NCI-H2107 treated with DMSO at 0.1 percent for 48 hours (cell line): Measurements from ENCODE around the gene PLK4.
"Not testable (repeated sequence)": the region's sequence is repeated elsewhere in the genome, so short reads cannot be mapped to it uniquely, and the experiment has no call there.

Experiments
- DNase-seq: peaks from one replicate; lab custom pipeline; 2025; ENCODE audit not compliant: unreplicated experiment; lab: John Stamatoyannopoulos, UW

The PLK4 gene

DNA sequence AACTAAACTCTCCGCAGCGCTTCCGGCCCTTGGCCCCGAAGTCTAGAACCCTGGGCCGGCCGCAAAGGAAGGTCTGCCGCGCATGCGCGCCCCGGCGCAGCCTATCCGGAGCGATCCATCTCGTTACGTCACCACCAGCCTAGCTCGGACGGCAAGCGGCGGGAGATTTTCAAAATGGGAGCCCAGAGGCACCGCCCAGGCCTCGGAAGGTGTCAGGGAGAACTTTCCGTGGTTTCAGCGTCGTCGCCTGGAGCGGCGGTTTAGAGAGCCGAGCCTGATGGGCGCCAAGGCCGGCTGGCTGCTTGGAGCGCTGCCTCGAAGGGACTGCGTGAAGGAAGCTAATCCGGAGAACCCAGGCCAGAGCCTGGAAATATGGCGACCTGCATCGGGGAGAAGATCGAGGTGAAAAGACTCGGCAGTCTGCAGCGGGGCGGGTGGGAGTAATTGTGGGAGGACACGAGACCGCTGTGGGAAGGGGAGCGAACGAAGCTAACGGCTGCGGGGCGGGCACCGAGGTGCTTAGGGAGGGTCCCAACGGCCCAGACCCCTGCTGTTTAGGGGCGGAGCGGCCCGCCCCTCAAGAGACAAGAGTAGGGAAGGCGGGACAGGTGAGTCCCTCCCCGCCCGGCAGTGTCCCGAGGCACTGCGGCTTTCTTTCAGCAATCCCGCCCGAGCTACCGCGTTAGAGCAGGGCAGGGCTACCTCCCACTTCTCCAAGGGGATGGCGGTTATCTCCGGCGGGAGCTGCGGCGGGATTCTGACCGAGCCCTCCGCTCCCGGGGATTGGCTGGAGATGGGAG lies at the start of gene PLK4:
Gene PLK4 (plus strand): TSS at position 131 of the 800 bp plus-strand sequence. CDS start 242 bp downstream, at position 373.
- peak; percentile 58 for DNase-seq

DNA sequence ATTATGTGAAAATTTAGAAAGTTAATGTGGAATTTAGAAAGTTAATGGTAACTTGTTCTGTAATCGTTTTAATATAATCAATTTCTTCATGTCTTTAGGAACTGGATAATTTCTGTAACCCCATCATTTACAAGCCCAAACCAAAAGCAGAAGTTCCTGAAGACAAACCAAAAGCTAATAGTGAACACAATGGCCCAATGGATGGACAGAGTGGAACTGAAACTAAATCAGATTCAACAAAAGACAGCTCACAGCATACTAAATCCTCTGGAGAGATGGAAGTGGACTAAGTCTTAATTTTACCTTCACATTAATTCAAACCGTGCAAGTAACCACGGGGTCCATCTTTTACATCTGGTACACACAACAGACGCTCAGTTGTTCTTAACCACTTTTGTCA lies 48.1 kb upstream of the PLK4 start:
- no peak for DNase-seq

DNA sequence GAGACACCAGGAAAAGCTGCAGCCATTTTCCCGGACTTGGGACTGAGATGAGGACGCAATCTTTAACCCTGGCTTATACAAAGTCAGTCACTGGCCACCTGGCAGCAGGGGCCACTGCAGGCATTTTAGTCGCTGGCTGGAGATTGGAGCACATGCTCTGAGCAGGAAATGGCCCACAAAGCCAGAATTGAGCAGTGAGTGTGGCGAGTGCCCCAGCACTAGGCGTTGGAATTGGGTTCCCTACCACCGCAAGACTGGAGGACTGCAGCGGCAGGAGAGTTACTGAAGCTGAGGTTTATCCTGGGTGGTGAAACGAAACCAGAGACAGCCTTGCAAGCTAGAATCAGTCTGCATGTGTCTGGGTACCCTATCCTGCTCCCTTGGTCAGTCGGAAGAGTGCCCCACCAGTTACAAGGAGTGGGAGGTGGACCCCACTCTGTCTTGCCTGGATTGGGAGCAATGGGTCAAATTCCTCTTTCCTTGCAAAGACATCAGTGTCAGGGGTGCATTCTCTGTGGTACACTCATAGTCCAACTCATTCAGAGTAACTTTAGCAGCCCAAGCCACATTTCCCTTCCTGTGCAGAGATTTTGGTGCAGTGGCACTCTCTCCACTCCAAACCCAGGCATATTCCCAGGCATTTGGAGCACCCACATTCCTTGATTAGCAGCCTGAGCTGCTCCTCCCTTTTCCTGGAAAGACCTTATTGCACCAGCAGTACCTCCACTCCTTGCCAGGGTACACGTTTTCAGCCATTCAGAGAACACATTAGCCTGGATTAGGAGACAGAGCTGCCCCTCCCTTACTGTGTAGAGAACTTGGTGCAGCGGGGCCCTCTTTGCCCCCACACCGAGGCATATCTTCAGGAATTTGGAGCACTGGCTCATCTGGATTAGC lies 36.7 kb upstream of the PLK4 start:
- no peak for DNase-seq

DNA sequence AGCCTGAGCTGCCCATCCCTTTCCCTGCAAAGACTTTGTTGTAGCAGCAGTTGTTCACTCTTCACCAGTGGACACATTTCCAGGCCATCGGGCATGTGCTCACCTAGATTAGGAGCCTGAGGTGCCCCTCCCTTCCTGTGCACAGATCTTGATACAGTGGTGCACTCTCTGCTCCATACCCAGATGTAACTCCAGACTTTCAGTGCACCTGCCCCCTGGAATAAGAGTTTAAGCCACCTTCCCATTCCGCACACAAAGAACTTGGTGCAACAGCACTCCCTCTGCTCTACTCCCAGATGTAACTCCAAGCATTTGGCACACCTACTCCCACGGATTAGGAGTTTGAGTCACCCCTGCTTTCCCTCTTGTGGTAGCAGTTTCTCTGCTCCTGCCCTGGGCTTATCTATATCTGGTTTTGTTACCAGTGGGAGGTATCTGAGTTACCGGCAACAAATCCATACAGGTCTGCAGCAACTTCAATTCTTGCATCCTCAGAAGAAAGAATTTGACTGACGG lies 36.0 kb upstream of the PLK4 start:
- no peak for DNase-seq

DNA sequence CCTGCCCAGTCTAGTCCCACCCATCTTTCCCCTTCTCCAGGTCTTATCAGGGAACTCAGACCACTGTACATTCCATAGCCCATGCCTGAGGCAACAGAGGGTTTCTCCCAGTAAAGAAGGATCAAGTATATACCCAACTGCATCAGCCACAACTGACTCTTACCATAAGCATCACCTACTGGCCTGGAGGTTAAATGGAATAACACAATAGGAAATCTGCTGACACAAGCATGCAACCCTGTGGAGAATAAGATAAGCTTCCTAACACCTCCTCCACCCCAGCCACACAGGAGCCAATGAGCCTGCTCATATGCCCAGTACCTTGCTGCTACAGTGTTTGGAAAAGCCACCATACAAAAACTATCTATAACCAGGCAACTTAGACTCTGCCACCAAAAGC lies 34.6 kb upstream of the PLK4 start:
- DNase-seq, result no peak

DNA sequence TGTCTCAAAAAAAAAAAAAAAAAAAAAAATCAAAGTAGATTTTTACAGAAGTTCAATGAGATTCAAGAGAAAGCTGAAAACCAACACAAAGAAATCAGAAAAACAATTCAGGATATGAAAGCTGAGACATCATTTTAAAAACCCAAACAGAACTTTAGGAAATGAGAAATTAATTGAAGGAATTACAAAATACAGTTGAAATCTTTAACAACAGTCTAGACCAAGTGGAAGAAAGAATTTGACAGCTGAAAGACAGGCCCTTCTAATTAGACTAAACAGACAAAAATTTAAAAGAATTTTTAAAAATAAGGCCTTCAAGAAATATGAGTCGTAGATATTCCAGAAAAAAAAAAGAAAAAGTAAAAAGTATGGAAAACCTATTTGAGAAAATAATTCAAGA lies 33.9 kb upstream of the PLK4 start:
- no peak for DNase-seq

DNA sequence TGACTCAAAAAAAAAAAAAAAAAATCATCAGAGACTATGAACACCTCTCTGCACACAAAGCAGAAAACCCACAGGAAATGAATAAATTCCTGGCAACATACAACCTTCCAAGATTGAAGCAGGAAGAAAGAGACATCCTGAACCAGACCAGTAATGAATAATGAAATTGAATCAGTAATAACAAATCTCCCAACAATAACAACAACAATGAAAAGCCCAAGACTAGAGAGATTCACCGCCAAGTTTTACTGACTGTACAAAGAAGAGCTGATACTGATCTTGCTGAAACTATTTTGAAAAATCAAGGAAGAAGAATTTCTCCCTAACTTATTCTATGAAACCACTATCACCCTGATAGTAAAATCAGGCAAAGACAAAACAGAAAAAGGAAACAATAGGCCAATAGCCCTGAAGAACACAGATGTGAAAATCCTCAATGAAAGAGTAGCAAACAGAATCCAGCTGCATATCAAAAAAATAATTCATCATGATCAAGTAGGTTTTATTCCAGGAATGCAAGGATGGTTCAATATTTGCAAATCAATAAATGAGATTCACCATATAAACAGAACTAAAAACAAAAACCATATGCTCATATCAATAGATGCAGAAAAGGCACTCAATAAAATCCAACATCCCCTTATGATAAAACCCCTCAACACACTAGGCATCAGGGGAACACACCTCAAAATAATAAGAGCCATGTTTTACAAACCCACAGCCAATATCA lies 31.0 kb upstream of the PLK4 start:
- DNase-seq, result no peak

DNA sequence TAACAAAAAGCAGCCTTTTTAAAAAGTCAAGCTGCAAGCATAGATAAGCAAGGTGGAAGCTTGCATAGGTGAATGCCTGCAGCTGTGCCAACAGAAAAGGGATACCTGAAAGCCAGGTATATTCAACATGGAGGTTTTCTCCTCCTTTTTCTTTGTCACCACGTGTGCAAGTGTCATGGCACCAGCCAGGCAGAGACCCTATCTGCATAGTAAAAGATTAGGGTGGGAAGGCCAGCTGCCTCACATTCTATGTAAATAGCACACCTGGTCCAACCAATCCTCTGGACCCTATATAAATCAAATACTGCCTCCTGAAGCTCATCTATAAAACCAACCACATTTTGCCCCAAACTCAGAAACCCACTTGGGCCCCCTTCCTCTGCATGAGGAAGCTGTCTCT lies 28.0 kb upstream of the PLK4 start:
- no peak for DNase-seq

DNA sequence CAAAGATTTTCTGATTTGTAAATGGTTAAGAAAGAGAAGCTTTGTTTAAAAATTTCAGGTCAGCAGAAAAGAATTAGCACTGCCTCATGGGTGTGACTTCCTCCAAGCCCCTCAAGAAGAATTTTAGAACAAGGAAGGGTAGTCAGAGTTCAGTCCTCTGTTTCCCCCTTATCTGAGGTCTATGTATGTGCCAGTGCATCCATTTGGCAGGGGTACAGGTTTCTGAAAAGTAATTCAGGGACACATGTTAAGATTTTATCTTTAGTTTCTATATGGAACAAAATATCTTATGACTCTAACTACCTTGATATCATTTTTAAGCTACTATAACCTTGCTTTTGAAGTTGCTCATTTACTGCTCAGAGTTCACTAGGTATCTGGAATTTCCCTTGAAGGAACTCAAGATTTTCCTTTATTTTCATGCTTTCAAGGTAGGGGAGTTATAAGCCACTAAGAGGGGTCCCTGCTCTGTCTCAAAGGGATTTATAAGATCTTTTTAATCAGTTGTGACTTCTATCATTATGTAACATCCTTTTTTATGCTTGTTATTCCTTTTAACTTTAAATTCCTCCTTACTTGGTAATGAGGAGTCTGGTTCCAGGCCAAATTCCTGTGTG lies 24.4 kb upstream of the PLK4 start:
- DNase-seq, result no peak

DNA sequence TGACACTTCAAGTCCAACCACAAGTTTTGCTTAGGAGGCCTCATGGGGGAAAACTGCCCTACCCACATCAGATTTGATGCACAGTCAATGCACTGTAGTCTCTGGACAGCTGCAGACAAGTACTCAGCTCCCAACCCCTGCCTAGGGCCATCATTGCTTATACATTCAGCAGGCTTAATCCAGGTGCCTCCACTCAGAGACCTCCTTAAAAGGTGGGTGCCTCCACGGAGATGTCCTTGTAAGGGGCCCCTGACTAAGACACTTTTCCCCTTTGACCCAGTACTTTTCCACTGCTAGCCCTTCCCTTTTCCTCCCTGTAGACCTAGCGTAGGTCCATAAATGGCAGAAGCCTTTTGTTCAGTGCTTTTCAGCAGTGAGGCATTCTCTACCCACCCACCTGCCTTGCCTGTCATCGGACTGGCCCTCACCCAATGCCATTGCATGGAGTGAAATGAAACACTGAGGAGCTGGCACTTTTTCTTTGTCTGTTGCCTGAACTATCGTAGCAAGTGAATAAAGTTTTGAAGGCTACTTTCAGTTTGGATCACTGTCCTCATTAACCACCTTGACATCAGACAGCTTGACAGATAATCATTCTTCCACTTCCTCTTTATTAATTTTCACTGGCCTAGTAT lies 23.8 kb upstream of the PLK4 start:
- no peak for DNase-seq

DNA sequence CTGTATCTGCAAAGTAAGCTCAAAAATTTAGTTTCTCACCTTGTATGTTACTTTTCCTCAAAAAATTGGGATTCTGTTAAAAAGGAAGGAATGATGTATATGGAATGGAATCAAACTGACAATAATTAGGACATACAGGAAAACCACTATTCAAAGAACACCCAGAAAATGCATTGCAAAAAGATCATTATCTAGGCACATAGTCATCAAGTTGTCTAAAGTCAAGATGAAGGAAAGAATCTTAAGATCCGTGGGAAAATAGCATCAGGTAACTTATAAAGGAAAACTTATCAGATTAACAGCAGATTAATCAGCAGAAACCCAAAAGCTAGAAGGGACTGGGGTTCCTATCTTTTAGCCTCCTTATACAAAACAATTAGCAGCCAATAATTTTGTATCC lies 23.1 kb upstream of the PLK4 start:
- DNase-seq, result no peak

DNA sequence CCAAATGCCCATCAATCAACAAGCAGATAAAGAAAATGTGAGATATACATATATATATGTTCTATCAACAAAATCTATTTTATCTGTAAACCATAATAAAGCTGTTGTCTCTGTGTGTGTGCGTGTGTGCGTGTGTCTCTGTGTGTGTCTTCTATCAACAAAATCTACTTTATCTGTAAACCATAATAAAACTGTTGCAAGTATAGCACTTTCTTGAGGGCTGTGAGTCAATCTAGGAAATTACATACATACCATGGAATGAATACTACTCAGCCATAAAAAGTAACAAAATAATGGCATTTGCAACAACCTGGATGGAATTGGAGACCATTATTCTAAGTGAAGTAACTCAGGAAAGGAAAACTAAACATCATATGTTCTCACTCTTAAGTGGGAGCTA lies 12.5 kb upstream of the PLK4 start:
- DNase-seq, result no peak

DNA sequence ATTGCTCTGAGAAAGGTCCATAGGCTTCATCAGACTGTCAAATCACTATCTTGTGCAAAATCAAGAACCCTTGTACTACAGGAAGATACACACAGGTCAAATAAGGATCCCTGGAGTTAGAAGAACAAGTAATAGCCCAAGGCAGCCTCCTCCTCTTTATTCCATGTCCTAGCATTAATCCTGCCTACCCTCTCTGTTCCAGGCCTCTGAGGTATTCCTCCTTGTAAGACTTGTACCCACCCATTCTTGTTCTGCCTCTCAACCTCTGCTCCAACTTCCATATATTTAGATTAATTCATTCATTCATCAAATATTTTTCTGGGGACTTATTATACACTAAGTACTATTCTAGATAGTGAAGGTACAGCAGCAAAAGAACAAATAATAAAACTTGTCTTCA lies 10.4 kb upstream of the PLK4 start:
- DNase-seq, result no peak

DNA sequence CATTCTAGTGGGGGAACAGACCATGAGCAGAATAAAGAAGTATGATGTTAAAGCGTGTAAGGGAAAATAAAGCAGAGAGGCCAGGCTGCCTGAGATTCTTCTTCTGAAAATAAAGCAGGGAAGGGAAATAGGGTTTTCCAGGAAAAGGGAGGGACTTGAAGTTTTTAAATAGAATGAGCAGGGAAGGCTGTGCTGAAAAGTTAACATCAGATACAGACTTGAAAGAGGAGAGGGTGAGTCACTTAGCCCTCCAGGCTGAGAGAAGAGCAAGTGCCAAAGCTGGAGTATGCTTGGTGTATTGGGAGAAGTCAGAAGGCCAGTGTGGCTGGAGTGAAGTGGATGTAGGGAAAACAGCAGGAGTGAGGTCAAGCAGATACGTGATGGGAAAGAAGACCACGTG lies 10.0 kb upstream of the PLK4 start:
- DNase-seq, result no peak

DNA sequence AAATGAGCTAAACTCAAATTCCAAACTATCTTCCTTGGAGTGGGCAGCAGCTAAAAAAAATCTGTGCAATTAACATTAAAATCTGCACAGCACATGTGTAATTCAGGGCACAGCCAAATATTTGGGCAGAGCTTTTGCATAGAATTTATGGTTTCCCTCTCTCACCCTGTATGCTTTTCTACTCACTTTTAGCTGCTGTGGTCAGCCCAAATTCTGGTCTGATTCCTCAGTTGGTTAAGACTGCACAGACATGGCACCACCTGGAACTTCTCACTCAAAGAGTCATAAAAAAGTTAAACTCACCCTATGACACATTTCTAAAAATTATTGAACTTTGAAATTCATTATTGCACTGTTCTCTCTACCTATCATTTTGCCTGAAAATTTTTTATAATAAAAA lies 4.9 kb upstream of the PLK4 start:
- DNase-seq, result no peak

DNA sequence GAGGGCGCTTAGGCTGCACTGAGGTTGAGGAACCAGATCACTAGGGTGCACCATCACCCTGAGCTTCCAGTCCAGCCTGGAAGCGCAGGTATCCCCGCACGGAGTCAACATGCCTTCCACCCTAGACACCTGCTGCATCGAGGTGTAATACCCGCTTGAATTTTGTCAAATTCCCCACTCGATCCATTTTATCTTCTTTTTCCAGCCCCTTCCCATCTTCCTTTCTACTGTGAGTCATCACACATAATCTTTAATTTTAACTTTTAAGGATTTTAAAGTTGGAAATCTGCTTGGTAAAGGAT lies 821 bp downstream of the PLK4 start:
- DNase-seq, result no peak

DNA sequence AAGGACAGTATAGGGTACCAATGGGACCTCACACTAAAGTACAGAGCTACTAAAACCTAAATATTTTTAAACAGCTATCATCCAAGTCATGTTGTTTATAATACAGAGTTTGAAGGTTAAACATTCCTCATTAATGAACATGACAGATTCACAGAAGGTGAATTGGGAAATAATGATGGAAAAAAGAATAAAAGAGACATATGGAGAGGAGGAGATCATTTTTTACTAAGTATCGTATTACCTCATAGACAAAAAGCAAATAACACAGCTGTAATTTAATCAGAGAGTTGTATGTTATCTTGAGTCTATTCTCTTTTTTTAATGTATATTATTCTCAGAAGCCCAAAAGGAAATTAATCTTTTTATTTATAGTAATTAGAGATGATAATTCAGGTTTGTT lies 7.9 kb downstream of the PLK4 start:
- DNase-seq, result no peak

DNA sequence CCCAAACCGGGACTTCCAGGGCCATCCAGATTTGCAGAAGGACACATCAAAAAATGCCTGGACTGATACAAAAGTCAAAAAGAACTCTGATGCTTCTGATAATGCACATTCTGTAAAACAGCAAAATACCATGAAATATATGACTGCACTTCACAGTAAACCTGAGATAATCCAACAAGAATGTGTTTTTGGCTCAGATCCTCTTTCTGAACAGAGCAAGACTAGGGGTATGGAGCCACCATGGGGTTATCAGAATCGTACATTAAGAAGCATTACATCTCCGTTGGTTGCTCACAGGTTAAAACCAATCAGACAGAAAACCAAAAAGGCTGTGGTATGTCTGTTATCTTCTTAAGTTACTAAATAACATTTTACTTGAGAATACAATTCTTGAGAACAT lies 9.2 kb downstream of the PLK4 start:
- DNase-seq, result no peak

DNA sequence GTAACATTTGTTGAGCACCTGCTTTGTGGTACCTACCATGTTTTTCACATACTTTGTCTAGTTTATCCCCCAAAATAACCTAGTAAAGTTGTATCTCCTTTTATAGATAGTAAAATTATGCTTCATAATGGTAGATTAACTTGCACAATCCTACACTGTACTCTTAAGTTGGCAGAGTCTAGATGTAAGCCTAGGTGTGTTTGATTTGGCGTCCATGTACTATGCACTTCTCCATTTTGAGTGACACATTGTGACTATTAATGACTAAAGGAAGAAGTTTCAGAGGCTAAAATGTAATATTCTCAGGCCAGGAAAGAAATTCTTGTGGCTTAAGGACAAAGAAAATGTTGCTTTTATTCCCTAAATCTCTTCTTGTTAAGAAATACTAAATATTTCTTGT lies 15.4 kb downstream of the PLK4 start:
- DNase-seq, result no peak

DNA sequence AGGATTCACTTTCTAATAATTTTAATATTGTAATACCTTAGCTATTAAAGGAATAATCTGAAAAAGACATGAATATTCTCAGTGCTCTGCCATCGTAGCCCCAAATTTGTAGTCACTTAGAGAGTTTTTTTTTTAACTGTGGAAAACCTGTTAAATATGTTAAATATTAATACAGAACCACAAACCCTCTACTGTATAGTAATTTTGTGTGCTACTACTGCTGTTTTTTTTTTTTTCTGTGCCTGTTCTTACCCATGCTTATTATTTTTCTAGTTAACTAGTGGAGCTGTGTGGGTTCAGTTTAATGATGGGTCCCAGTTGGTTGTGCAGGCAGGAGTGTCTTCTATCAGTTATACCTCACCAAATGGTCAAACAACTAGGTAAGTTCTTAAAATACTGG lies 15.8 kb downstream of the PLK4 start:
- no peak for DNase-seq

DNA sequence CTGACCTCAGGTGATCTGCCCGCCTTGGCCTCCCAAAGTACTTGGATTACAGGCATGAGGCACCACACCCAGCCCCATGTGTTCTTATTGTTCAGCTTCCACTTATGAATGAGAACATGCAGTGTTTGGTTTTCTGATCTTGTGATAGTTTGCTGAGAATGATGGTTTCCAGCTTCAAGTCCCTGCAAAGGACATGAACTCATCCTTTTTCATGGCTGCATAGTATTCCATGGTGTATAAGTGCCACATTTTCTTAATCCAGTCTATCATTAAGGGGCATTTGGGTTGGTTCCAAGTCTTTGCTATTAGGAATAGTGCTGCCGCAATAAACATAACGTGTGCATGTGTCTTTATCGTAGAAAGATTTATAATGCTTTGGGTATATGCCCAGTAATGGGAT lies 19.0 kb downstream of the PLK4 start:
- DNase-seq, result not testable (repeated sequence)
